Gastrocnemius medialis (tissue), 4 donors: Measurements from ENCODE around the gene CLEC2D. TPM values are rescaled to one million over a fixed set of nuclear protein-coding genes. Genes with fewer than 3 reads are reported as not detected.

ENCODE experiments used
- ATAC-seq, 2 donors: fragments of 150-250 bp; one replicate each; pipeline ENCODE4 v1.9.1; 2016
- DNase-seq, 2 donors: peaks; one replicate each; pipeline ENCODE4 v3.0.0-alpha.2; 2019
- H3K27ac ChIP-seq, 4 donors: fragments of 200-600 bp; sonication (generic); 1 replicate in 1 of 4; 2 replicates in 3 of 4; pipeline ENCODE4 v1.5.1; 2016 to 2018; ENCODE audit warnings: mild to moderate bottlenecking in 2 of 4, moderate library complexity in 1 of 4
- H3K27me3 ChIP-seq, 3 donors: fragments of 200-600 bp; sonication (generic) in 2 of 3; 1 replicate in 1 of 3; 2 replicates in 2 of 3; pipeline versions ENCODE4 v1.5.1 to v1.6.0; 2016 to 2019; ENCODE audit warnings: mild to moderate bottlenecking in 1 of 3, moderate library complexity in 1 of 3
- H3K36me3 ChIP-seq, 2 donors: fragments of 200-600 bp; sonication (generic) in 1 of 2; one replicate each; pipeline ENCODE4 v1.5.1; 2017 to 2018
- H3K4me1 ChIP-seq, 2 donors: fragments of 200-600 bp; sonication (generic) in 1 of 2; one replicate each; pipeline ENCODE4 v1.5.1; 2016 to 2017; ENCODE audit warnings: mild to moderate bottlenecking in 2 of 2
- H3K4me3 ChIP-seq, 4 donors: fragments of 200-600 bp; sonication (generic) in 3 of 4; 1 replicate in 1 of 4; 2 replicates in 3 of 4; pipeline ENCODE4 v1.5.1; 2016 to 2019; ENCODE audit warnings: mild to moderate bottlenecking in 2 of 4
- H3K9me3 ChIP-seq, 3 donors: fragments of 200-600 bp; sonication (generic) in 2 of 3; 1 replicate in 1 of 3; 2 replicates in 2 of 3; pipeline ENCODE4 v1.5.1; 2016 to 2019
- POLR2A ChIP-seq, 2 donors: fragments of 450-650 bp; IDR thresholded peaks; one replicate each; pipeline ENCODE4 v1.6.1; 2017; ENCODE audit warnings: antibody characterized with exemption in 2 of 2, mild to moderate bottlenecking in 2 of 2, moderate library complexity in 2 of 2
- in situ Hi-C, 4 donors: fragments of 200-750 bp; cut with MboI; loops; one replicate each; pipeline versions ENCODE4 v1.15.0 to v1.8.0; 2017; ENCODE audit warnings: low sequenced_read_pairs in 4 of 4
- intact Hi-C: fragments of 100-400 bp; cut with DNase I; formaldehyde crosslinking; loops from one replicate; pipeline ENCODE4 v1.15.1; 2023; ENCODE audit warnings: low total_unique reads
- total RNA-seq, 4 donors: library from RNA; depleted of rRNA; stranded (reverse); fragments of >200 nt; gene quantifications; one replicate each; pipeline versions ENCODE4 v1.1.0 to v1.2.3, GENCODE V29; 2016
- TF ChIP-seq, protein P1 (sequence below), 5 experiments: fragments of 450-650 bp in 3 of 5; fragments of 200-600 bp in 2 of 5; sonication (generic) in 2 of 5; IDR thresholded peaks in 4 of 5; conservative IDR thresholded peaks in 1 of 5; 1 replicate in 4 of 5; 2 replicates in 1 of 5; pipeline ENCODE4 v1.5.1; 2016 to 2019; ENCODE audit warnings: antibody characterized with exemption in 5 of 5, mild to moderate bottlenecking in 3 of 5, moderate library complexity in 3 of 5

The CLEC2D gene
- total RNA-seq, 4 donors from 2014 or later = 0.29 to 2.1 (median 0.58) TPM

DNA sequence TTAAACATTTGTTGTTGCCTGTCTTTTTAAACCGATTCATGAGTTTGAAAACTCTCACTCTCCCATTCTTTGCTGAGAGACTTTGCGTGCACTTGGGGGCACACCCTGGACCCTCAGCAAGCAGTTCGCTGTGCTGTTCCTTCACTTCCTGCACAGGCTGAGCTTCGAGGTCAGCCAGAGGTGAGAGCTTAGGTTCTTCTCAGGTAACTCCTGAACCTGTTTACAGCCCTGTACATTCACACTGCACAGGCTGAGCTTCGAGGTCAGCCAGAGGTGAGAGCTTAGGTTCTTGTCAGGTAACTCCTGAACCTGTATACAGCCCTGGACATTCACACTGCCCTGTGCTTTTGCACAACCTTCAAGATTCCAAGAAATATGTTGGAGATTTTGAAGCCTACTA is 73.1 kb downstream of the CLEC2D start:
- Histone ChIP-seq H3K27me3 (no peaks in the 10 kb centered on the region), H3K4me1 (peaks cover 0 to 6% of the 10 kb centered on the region in 2 donors), H3K4me3 (no peak overlapping the region), H3K9me3 (no peaks in the 10 kb centered on the region), H3K36me3 (no peaks in the 10 kb centered on the region), H3K27ac (no peak overlapping the region)
- in situ Hi-C loops = loop anchor here in 1 of 4 donors (10.0 kb wide), 1 partner anchor 182 kb away; no protein-coding TSS in a partner anchor
- no peak for ATAC-seq
- intact Hi-C loops = no loop called here
- TF ChIP-seq, protein P1, sequence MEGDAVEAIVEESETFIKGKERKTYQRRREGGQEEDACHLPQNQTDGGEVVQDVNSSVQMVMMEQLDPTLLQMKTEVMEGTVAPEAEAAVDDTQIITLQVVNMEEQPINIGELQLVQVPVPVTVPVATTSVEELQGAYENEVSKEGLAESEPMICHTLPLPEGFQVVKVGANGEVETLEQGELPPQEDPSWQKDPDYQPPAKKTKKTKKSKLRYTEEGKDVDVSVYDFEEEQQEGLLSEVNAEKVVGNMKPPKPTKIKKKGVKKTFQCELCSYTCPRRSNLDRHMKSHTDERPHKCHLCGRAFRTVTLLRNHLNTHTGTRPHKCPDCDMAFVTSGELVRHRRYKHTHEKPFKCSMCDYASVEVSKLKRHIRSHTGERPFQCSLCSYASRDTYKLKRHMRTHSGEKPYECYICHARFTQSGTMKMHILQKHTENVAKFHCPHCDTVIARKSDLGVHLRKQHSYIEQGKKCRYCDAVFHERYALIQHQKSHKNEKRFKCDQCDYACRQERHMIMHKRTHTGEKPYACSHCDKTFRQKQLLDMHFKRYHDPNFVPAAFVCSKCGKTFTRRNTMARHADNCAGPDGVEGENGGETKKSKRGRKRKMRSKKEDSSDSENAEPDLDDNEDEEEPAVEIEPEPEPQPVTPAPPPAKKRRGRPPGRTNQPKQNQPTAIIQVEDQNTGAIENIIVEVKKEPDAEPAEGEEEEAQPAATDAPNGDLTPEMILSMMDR (IDR thresholded peaks at IDR 0.05 in 4 of 5, conservative IDR thresholded peaks at IDR 0.05 in 1 of 5) = no peak
- no peak for TF ChIP-seq POLR2A (IDR thresholded peaks at IDR 0.05)
- DNase-seq = no peak

DNA sequence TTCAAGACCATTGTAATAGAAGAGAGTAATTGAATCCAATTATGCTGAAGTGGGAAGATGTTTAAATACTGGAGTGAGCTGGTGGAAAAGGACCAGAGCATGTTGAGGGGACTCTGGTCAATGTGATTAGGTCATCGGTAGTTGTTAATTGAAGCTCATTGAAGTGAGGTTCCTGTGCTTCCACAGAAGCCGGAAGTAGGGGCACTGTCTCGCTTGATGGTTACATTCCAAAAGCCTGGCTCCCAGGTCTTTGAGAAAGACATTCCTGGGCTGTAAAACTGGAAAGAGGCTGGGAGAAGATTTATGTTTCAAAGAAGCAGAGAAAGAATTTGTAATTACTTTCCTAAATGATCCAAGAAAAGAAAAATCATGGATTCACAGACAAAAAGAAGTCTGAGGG is 75.7 kb downstream of the CLEC2D start:
- intact Hi-C loops = no loop called here
- ATAC-seq (no peak), DNase-seq (no peak)
- Histone ChIP-seq H3K36me3 (no peaks in the 10 kb centered on the region), H3K4me1 (no peaks in the 10 kb centered on the region), H3K27ac (no peak overlapping the region), H3K4me3 (no peak overlapping the region), H3K9me3 (no peaks in the 10 kb centered on the region), H3K27me3 (no peaks in the 10 kb centered on the region)
- in situ Hi-C loops = loop anchor here (5.0 to 10.0 kb wide), 2 partner anchors 180 to 182 kb away; no protein-coding TSS in a partner anchor
- TF ChIP-seq POLR2A (IDR thresholded peaks at IDR 0.05) = no peak
- TF ChIP-seq, protein P1 (IDR thresholded peaks at IDR 0.05 in 4 of 5, conservative IDR thresholded peaks at IDR 0.05 in 1 of 5) = no peak

Other genes starting within 250 kb of the CLEC2D start
- gene KLRB1, start 61.8 kb upstream of the CLEC2D start, total RNA-seq = 1 to 10 TPM in 1 of 4 donors, not detected in 3; 1.0 TPM
- gene CLECL1, start 63.4 kb downstream of the CLEC2D start, total RNA-seq = not detected
- under 1 TPM in 3 of 4 donors, not detected in 1; 0.41 to 0.72 (median 0.51) TPM for gene CD69, start 91.2 kb downstream of the CLEC2D start, total RNA-seq
- gene KLRF1, start 157.8 kb downstream of the CLEC2D start, total RNA-seq = not detected
- gene CLEC2B, start 199.6 kb downstream of the CLEC2D start, total RNA-seq = 10 to 100 TPM in 2 of 4 donors, 1 to 10 TPM in 2; 3.1 to 14.4 (median 10.7) TPM
- not detected for gene KLRF2, start 211.8 kb downstream of the CLEC2D start, total RNA-seq